Panc1 (cell line): Measurements from ENCODE around the gene HNRNPU.

Source experiments
- TF ChIP-seq, protein P1 (sequence below): fragments of 450-650 bp; IDR thresholded peaks from 2 replicates; pipeline ENCODE4 v1.5.1; 2017; ENCODE audit warnings: mild to moderate bottlenecking
- TF ChIP-seq, protein P2 (sequence below), 2 experiments: IDR thresholded peaks; 2 replicates each; pipeline ENCODE4 v1.6.1; 2011 to 2012; ENCODE audit warnings: low read depth in 2 of 2, control low read depth in 1 of 2, low read length in 1 of 2, mild to moderate bottlenecking in 1 of 2, moderate library complexity in 1 of 2; ENCODE audit not compliant: insufficient read depth in 1 of 2

GRCh38 chr1:244881552-244882280 lies 17.4 kb upstream of the HNRNPU start:
- TF ChIP-seq, protein P1, sequence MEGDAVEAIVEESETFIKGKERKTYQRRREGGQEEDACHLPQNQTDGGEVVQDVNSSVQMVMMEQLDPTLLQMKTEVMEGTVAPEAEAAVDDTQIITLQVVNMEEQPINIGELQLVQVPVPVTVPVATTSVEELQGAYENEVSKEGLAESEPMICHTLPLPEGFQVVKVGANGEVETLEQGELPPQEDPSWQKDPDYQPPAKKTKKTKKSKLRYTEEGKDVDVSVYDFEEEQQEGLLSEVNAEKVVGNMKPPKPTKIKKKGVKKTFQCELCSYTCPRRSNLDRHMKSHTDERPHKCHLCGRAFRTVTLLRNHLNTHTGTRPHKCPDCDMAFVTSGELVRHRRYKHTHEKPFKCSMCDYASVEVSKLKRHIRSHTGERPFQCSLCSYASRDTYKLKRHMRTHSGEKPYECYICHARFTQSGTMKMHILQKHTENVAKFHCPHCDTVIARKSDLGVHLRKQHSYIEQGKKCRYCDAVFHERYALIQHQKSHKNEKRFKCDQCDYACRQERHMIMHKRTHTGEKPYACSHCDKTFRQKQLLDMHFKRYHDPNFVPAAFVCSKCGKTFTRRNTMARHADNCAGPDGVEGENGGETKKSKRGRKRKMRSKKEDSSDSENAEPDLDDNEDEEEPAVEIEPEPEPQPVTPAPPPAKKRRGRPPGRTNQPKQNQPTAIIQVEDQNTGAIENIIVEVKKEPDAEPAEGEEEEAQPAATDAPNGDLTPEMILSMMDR = no peak
- TF ChIP-seq, protein P2, sequence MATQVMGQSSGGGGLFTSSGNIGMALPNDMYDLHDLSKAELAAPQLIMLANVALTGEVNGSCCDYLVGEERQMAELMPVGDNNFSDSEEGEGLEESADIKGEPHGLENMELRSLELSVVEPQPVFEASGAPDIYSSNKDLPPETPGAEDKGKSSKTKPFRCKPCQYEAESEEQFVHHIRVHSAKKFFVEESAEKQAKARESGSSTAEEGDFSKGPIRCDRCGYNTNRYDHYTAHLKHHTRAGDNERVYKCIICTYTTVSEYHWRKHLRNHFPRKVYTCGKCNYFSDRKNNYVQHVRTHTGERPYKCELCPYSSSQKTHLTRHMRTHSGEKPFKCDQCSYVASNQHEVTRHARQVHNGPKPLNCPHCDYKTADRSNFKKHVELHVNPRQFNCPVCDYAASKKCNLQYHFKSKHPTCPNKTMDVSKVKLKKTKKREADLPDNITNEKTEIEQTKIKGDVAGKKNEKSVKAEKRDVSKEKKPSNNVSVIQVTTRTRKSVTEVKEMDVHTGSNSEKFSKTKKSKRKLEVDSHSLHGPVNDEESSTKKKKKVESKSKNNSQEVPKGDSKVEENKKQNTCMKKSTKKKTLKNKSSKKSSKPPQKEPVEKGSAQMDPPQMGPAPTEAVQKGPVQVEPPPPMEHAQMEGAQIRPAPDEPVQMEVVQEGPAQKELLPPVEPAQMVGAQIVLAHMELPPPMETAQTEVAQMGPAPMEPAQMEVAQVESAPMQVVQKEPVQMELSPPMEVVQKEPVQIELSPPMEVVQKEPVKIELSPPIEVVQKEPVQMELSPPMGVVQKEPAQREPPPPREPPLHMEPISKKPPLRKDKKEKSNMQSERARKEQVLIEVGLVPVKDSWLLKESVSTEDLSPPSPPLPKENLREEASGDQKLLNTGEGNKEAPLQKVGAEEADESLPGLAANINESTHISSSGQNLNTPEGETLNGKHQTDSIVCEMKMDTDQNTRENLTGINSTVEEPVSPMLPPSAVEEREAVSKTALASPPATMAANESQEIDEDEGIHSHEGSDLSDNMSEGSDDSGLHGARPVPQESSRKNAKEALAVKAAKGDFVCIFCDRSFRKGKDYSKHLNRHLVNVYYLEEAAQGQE (IDR thresholded peaks at IDR 0.05; ENCODE audit: insufficient read depth in 1 of 2, low read depth in 2 of 2, low read length in 1 of 2) = no peak
